ENCODE data around the gene TDRD5.

The TDRD5 gene

GRCh38 chr1:179709841-179710329, 118.3 kb downstream of the TDRD5 start:
- no peak for TF ChIP-seq CTCF (conservative IDR thresholded peaks at IDR 0.05)
- H3K27ac ChIP-seq, result no peak overlapping the region

DNA sequence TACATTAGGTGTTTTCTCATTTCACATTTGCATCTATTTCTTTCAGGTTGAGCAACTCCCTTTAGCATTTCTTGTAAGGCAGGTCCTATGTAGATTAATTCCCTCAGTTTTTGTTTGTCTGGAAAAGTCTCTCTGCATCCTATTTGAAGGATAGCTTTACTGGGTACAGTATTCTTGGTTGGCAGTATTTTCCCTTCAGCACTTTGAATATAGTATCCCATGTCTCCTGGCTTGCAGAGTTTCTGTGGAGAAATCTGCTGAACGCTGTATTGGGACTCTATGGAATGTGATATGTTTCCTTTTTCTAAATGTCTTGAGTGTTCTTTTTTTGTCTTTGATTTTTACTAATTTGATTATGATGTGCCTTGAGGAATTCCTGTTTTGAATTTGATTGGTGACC, 122.5 kb downstream of the TDRD5 start:
- H3K27ac ChIP-seq, result no peak overlapping the region
- no peak for TF ChIP-seq CTCF (conservative IDR thresholded peaks at IDR 0.05)

DNA sequence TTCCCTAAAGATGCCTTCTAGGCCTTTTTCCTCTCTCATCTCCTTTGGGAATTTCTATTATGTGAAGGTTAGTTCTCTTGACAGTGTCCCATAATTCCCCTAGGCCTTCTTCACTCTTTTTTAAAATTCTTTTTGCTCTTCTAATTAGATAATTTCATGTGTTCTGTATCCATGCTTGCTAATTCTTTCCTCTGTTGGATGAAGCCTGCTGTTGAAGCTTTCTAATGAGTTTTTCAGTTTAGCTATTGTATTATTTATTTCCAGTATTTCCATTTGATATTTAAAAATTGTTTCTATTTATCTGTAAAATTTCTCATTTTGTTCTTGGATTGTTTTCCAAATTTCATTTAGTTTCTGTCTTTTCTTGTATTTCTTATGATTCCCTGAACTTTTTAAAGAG, 123.0 kb downstream of the TDRD5 start:
- no peak for TF ChIP-seq CTCF (conservative IDR thresholded peaks at IDR 0.05)
- no peak overlapping the region for H3K27ac ChIP-seq

- TF ChIP-seq CTCF (conservative IDR thresholded peaks at IDR 0.05), result no peak
- no peak overlapping the region for H3K27ac ChIP-seq
These were observed 127.6 kb downstream of the TDRD5 start for GRCh38 chr1:179719272-179719671.

GRCh38 chr1:179728271-179728670, 136.6 kb downstream of the TDRD5 start:
- H3K27ac ChIP-seq, result no peak overlapping the region
- no peak for TF ChIP-seq CTCF (conservative IDR thresholded peaks at IDR 0.05)

DNA sequence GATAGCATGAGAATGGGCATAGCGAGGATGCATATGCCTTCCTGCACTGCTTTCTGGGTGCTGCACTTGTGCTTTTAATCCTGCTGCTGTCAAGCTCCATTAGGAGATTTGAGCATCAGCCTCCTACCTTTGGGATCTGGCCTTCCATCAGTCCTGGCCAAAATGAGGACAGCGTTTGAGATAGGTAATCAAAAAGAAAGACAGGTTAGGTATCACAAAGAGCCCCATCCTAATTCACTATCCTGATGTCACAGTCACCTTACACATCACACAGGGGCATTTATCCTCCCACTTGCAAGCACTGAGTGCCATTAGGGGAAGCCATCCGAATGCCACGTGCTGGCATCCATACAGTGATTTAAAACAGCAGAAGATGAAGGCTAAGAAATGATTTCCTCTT, 138.2 kb downstream of the TDRD5 start:
- no peak overlapping the region for H3K27ac ChIP-seq

DNA sequence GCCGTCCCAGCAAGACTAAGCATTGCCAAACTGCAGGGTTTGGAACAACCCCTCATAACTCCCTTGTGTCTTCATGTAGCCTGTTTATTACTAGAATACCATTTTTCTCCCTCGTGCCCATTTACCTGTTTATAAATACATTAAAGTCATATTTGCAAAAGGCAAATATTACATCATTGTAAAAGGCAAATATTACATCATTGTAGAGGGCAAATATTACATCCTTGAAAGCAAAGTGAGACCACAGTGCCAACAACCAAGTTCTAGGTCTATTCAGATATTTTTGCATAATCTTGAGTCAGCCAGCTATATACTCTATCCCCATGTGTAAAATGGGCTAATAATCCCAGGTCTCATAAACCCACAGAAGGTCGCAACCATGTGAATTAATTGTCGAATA, 140.0 kb downstream of the TDRD5 start:
- no peak overlapping the region for H3K27ac ChIP-seq
- no peak for TF ChIP-seq CTCF (conservative IDR thresholded peaks at IDR 0.05)

More for the DNA sequence above, 138.2 kb downstream of the TDRD5 start:
- no peak for TF ChIP-seq CTCF (conservative IDR thresholded peaks at IDR 0.05)

Data from VCaP (cell line).